DND-41 (cell line): ENCODE results near the gene DOLPP1.

Source experiments
- CTCF ChIP-seq: IDR thresholded peaks from 2 replicates; pipeline ENCODE4 v1.5.1; 2012; ENCODE audit warnings: borderline replicate concordance, low read length, moderate library complexity, mild to moderate bottlenecking; ENCODE audit not compliant: poor library complexity, severe bottlenecking; ENCODE audit errors: extremely low read depth
- EZH2 ChIP-seq: IDR thresholded peaks from 3 replicates; pipeline ENCODE4 v1.6.1; 2012; ENCODE audit warnings: borderline replicate concordance, low read depth, mild to moderate bottlenecking, moderate library complexity, low read length, inconsistent platforms; ENCODE audit not compliant: severe bottlenecking

- TF ChIP-seq CTCF (no peak), EZH2 (no peak)
Measured at GRCh38 chr9:129063061-129063460, 17.9 kb upstream of the DOLPP1 start.
